PC-3 (cell line): ENCODE data around the gene RAD23A. TPM values are rescaled to one million over a fixed set of nuclear protein-coding genes. Genes with fewer than 3 reads are reported as not detected.

Experiments used
- ATAC-seq: fragments of 200-7000 bp; cut with Tn5 transposase; 2 replicates; pipeline ENCODE4 v1.9.1; 2020; ENCODE audit warnings: mild to moderate bottlenecking, moderate library complexity
- BruUV-seq: library from RNA; stranded (reverse); fragments of 400-500 nt; replicated peaks from 2 replicates; lab custom pipeline; 2021; lab: Mats Ljungman, UMichigan
- CTCF ChIA-PET: fragments of 300-600 bp; sonication (Branson Sonifier 250); formaldehyde crosslinking; loops from one replicate; lab custom pipeline; 2022; ENCODE audit warnings: antibody characterized with exemption; lab: Charles Lee
- POLR2A ChIA-PET: fragments of 300-600 bp; sonication (Branson Sonifier 250); formaldehyde crosslinking; loops from one replicate; lab custom pipeline; 2022; ENCODE audit warnings: antibody characterized with exemption; ENCODE audit not compliant: unreplicated experiment; lab: Charles Lee
- DNase-seq: peaks from one replicate; pipeline ENCODE4 v3.0.0-alpha.2; 2015
- H2AFZ ChIP-seq: fragments of 300-600 bp; sonication (generic); 2 replicates; pipeline ENCODE4 v1.6.0; 2016; ENCODE audit warnings: antibody characterized with exemption, low read length
- H3F3A ChIP-seq: fragments of 300-600 bp; sonication (generic); one replicate; pipeline ENCODE4 v1.6.0; 2017; ENCODE audit warnings: antibody characterized with exemption, low read length, control low read depth, mild to moderate bottlenecking; ENCODE audit not compliant: unreplicated experiment
- H3K27ac ChIP-seq: fragments of 300-600 bp; sonication (generic); 2 replicates; pipeline ENCODE4 v1.5.1; 2016; ENCODE audit warnings: mild to moderate bottlenecking, low read length
- H3K27me3 ChIP-seq: fragments of 300-600 bp; sonication (generic); 2 replicates; pipeline ENCODE4 v1.6.1; 2016; ENCODE audit warnings: low read length, mixed read lengths
- H3K36me3 ChIP-seq: fragments of 300-600 bp; sonication (generic); 2 replicates; pipeline ENCODE4 v1.6.1; 2016; ENCODE audit warnings: low read depth, mixed run types, low read length, mixed read lengths
- H3K4me1 ChIP-seq: fragments of 300-600 bp; sonication (generic); 2 replicates; pipeline ENCODE4 v1.5.1; 2016; ENCODE audit warnings: low read length; ENCODE audit not compliant: insufficient read depth
- H3K4me2 ChIP-seq: fragments of 300-600 bp; sonication (generic); 2 replicates; pipeline ENCODE4 v1.6.0; 2016; ENCODE audit warnings: low read length
- H3K4me3 ChIP-seq: fragments of 300-600 bp; sonication (generic); 2 replicates; pipeline ENCODE4 v1.5.1; 2016; ENCODE audit warnings: mild to moderate bottlenecking, low read length, mixed read lengths
- H3K79me2 ChIP-seq: fragments of 300-600 bp; sonication (generic); 2 replicates; pipeline ENCODE4 v1.6.1; 2017; ENCODE audit warnings: low read length, mixed read lengths
- H3K9ac ChIP-seq: fragments of 300-600 bp; sonication (generic); 2 replicates; pipeline ENCODE4 v1.6.0; 2016; ENCODE audit warnings: mild to moderate bottlenecking, low read length
- H3K9me2 ChIP-seq: fragments of 300-600 bp; sonication (generic); replicated peaks from 2 replicates; pipeline ENCODE4 v1.6.1; 2016; ENCODE audit warnings: mixed run types, low read length, mixed read lengths
- H3K9me3 ChIP-seq: fragments of 300-600 bp; sonication (generic); 2 replicates; pipeline ENCODE4 v1.6.1; 2016; ENCODE audit warnings: low read length, mixed read lengths
- H4K20me1 ChIP-seq: fragments of 300-600 bp; sonication (generic); 2 replicates; pipeline ENCODE4 v1.6.1; 2016; ENCODE audit warnings: low read length, mixed read lengths
- EZH2 ChIP-seq: fragments of 300-600 bp; sonication (generic); IDR thresholded peaks from one replicate; pipeline ENCODE4 v1.6.1; 2017; ENCODE audit warnings: antibody characterized with exemption, mild to moderate bottlenecking, low read length; ENCODE audit not compliant: unreplicated experiment
- EZH2phosphoT487 ChIP-seq: fragments of 300-600 bp; sonication (generic); IDR thresholded peaks from 2 replicates; pipeline ENCODE4 v1.6.1; 2018; ENCODE audit warnings: mild to moderate bottlenecking, antibody characterized with exemption, low read length, borderline replicate concordance
- intact Hi-C: fragments of 100-400 bp; cut with micrococcal nuclease; formaldehyde crosslinking; loops from 2 replicates; pipeline ENCODE4 v1.9.0; 2023
- total RNA-seq: library from RNA; depleted of rRNA; stranded (reverse); fragments of >200 nt; gene quantifications from 2 replicates; pipeline ENCODE4 v1.2.3, GENCODE V29; 2014
- TF ChIP-seq, protein P1 (sequence below): fragments of 300-600 bp; sonication (generic); conservative IDR thresholded peaks from 2 replicates; pipeline ENCODE4 v1.5.1; 2017; ENCODE audit warnings: antibody characterized with exemption, low read depth, mild to moderate bottlenecking, low read length

RAD23A gene
- total RNA-seq, 1 experiment from 2014 or later: 418 TPM

GRCh38 chr19:12946731-12947496 lies 1.3 kb downstream of the RAD23A start:
- Histone ChIP-seq H3K9me3 (no peaks in the 10 kb centered on the region), H3K36me3 (peaks cover 48% of the 10 kb centered on the region), H3K9ac (peak overlapping the region; percentile 90), H3F3A (peaks cover 22% of the 10 kb centered on the region), H2AFZ (no peak overlapping the region), H3K4me3 (peak overlapping the region; percentile 76), H3K4me2 (peak overlapping the region; percentile 89), H4K20me1 (peaks cover 6% of the 10 kb centered on the region), H3K79me2 (peaks cover 38% of the 10 kb centered on the region), H3K27ac (peak overlapping the region; percentile 86), H3K9me2 (no peaks in the 10 kb centered on the region), H3K4me1 (peaks cover 17% of the 10 kb centered on the region; the same call in 1 of the 2 replicates), H3K27me3 (no peaks in the 10 kb centered on the region)
- ChIA-PET POLR2A (interaction anchor here (0.6 to 0.7 kb wide), 4 partner anchors 9 to 1794 kb away, joined by 5 to 20 read pairs (median 10); no protein-coding TSS in a partner anchor), CTCF (interaction anchor here (0.6 to 1.0 kb wide), 3 partner anchors 19 to 64 kb away, joined by 3 to 7 read pairs (median 3); partner anchors contain the start of gene GCDH)
- no peak for ATAC-seq
- no TSS peak for BruUV-seq
- intact Hi-C loops: no loop called here
- TF ChIP-seq, protein P1, sequence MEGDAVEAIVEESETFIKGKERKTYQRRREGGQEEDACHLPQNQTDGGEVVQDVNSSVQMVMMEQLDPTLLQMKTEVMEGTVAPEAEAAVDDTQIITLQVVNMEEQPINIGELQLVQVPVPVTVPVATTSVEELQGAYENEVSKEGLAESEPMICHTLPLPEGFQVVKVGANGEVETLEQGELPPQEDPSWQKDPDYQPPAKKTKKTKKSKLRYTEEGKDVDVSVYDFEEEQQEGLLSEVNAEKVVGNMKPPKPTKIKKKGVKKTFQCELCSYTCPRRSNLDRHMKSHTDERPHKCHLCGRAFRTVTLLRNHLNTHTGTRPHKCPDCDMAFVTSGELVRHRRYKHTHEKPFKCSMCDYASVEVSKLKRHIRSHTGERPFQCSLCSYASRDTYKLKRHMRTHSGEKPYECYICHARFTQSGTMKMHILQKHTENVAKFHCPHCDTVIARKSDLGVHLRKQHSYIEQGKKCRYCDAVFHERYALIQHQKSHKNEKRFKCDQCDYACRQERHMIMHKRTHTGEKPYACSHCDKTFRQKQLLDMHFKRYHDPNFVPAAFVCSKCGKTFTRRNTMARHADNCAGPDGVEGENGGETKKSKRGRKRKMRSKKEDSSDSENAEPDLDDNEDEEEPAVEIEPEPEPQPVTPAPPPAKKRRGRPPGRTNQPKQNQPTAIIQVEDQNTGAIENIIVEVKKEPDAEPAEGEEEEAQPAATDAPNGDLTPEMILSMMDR: no peak
- TF ChIP-seq EZH2: no peak
- TF ChIP-seq EZH2phosphoT487: no peak
- peak; percentile 25 for DNase-seq

- Histone ChIP-seq H3K9me2 (no peaks in the 10 kb centered on the region), H3K4me2 (peak overlapping the region; percentile 89), H3K9ac (peak overlapping the region; percentile 90; the same call in 1 of the 2 replicates), H3K79me2 (peaks cover 37% of the 10 kb centered on the region), H3K4me3 (peak overlapping the region; percentile 76; the same call in 1 of the 2 replicates), H3K27ac (no peak overlapping the region), H3K9me3 (no peaks in the 10 kb centered on the region), H3K4me1 (peaks cover 21% of the 10 kb centered on the region), H3F3A (peaks cover 22% of the 10 kb centered on the region), H3K36me3 (peaks cover 47% of the 10 kb centered on the region), H4K20me1 (peaks cover 5% of the 10 kb centered on the region), H3K27me3 (no peaks in the 10 kb centered on the region), H2AFZ (no peak overlapping the region)
- intact Hi-C loops: no loop called here
- BruUV-seq: no TSS peak
- ChIA-PET POLR2A (no interaction called here), CTCF (no interaction called here)
- TF ChIP-seq EZH2 (no peak), EZH2phosphoT487 (no peak)
- TF ChIP-seq, protein P1: no peak
- DNase-seq (no peak), ATAC-seq (no peak)
Observed at GRCh38 chr19:12947702-12948611, 2.3 kb downstream of the RAD23A start.
